HepG2 (cell line): ENCODE data around the gene GRIN2C.

ENCODE experiments used
- BRD4 ChIP-seq: sonication (generic); formaldehyde crosslinking; IDR thresholded peaks from 2 replicates; pipeline ENCODE4 v1.4.0; 2020; ENCODE audit warnings: missing genetic modification reagents
- EHMT2 ChIP-seq: fragments of 200-600 bp; sonication (generic); IDR thresholded peaks from 2 replicates; pipeline ENCODE4 v1.7.0; 2017; ENCODE audit warnings: antibody characterized with exemption, low read depth, low read length, borderline replicate concordance
- EP300 ChIP-seq, 3 experiments: sonication (generic) in 1 of 3; formaldehyde crosslinking in 1 of 3; IDR thresholded peaks; 2 replicates each; pipeline versions ENCODE4 v1.5.1 to v1.6.1; 2011 to 2020; ENCODE audit warnings: low read depth in 2 of 3, low read length in 2 of 3, borderline replicate concordance in 1 of 3, improper control_type of control experiment in 1 of 3, mild to moderate bottlenecking in 1 of 3, missing genetic modification reagents in 1 of 3, moderate library complexity in 1 of 3
- GTF2F1 ChIP-seq: fragments of 150-350 bp; IDR thresholded peaks from 2 replicates; pipeline ENCODE4 v1.6.1; 2014; ENCODE audit warnings: low read length
- KDM5A ChIP-seq: fragments of 200-600 bp; sonication (generic); IDR thresholded peaks from 2 replicates; pipeline ENCODE4 v1.7.0; 2018; ENCODE audit warnings: antibody characterized with exemption, mild to moderate bottlenecking, low read length, borderline replicate concordance
- POLR2A ChIP-seq, 2 experiments: IDR thresholded peaks; 2 replicates each; pipeline ENCODE4 v1.6.1; 2011; ENCODE audit warnings: low read depth in 2 of 2, low read length in 2 of 2, mild to moderate bottlenecking in 1 of 2, moderate library complexity in 1 of 2; ENCODE audit not compliant: insufficient read depth in 1 of 2
- POLR2AphosphoS5 ChIP-seq: IDR thresholded peaks from 2 replicates; pipeline ENCODE4 v1.6.1; 2012; ENCODE audit warnings: low read depth, low read length
- POLR2G ChIP-seq: fragments of 200-400 bp; formaldehyde crosslinking; IDR thresholded peaks from 2 replicates; pipeline ENCODE4 v1.6.1; 2018; ENCODE audit warnings: mild to moderate bottlenecking, low read depth, low read length, moderate library complexity
- ZNF484 ChIP-seq: sonication (generic); formaldehyde crosslinking; IDR thresholded peaks from 2 replicates; pipeline ENCODE4 v1.5.1; 2020; ENCODE audit warnings: mild to moderate bottlenecking, low read depth, missing genetic modification reagents, borderline replicate concordance
- TF ChIP-seq, protein P1 (sequence below): sonication (generic); formaldehyde crosslinking; IDR thresholded peaks from 2 replicates; pipeline ENCODE4 v1.5.0; 2020; ENCODE audit warnings: mild to moderate bottlenecking, missing genetic modification reagents, moderate library complexity
- TF ChIP-seq, protein P2 (sequence below): fragments of 450-650 bp; IDR thresholded peaks from 2 replicates; pipeline ENCODE4 v1.6.1; 2017
- TF ChIP-seq, protein P3 (sequence below): sonication (generic); formaldehyde crosslinking; IDR thresholded peaks from 2 replicates; pipeline ENCODE4 v1.8.0; 2022; ENCODE audit warnings: mild to moderate bottlenecking, missing genetic modification reagents; ENCODE audit not compliant: insufficient replicate concordance
- TF ChIP-seq, protein P4 (sequence below): IDR thresholded peaks from 2 replicates; pipeline ENCODE4 v1.6.1; 2012; ENCODE audit warnings: low read length, improper control_type of control experiment

DNA sequence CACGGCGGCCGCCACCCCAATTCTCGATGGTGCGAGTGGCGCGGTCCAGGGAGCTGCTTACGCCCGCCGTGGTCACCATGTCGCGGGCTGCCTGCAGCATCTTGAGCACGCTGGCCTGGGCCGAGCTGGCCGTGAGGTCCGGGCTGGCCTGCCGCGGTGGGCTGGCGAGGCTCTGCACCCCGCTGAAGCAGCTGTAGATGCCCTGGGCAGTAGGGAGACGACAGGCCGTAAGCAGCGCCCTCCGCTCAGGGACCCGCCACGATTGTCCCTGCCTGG lies 16.4 kb downstream of the GRIN2C start:
- no peak for TF ChIP-seq KDM5A
- TF ChIP-seq, protein P1, sequence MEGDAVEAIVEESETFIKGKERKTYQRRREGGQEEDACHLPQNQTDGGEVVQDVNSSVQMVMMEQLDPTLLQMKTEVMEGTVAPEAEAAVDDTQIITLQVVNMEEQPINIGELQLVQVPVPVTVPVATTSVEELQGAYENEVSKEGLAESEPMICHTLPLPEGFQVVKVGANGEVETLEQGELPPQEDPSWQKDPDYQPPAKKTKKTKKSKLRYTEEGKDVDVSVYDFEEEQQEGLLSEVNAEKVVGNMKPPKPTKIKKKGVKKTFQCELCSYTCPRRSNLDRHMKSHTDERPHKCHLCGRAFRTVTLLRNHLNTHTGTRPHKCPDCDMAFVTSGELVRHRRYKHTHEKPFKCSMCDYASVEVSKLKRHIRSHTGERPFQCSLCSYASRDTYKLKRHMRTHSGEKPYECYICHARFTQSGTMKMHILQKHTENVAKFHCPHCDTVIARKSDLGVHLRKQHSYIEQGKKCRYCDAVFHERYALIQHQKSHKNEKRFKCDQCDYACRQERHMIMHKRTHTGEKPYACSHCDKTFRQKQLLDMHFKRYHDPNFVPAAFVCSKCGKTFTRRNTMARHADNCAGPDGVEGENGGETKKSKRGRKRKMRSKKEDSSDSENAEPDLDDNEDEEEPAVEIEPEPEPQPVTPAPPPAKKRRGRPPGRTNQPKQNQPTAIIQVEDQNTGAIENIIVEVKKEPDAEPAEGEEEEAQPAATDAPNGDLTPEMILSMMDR, result no peak
- TF ChIP-seq EHMT2, result no peak
- TF ChIP-seq, protein P2, sequence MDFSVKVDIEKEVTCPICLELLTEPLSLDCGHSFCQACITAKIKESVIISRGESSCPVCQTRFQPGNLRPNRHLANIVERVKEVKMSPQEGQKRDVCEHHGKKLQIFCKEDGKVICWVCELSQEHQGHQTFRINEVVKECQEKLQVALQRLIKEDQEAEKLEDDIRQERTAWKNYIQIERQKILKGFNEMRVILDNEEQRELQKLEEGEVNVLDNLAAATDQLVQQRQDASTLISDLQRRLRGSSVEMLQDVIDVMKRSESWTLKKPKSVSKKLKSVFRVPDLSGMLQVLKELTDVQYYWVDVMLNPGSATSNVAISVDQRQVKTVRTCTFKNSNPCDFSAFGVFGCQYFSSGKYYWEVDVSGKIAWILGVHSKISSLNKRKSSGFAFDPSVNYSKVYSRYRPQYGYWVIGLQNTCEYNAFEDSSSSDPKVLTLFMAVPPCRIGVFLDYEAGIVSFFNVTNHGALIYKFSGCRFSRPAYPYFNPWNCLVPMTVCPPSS, result no peak
- no peak for TF ChIP-seq EP300 (IDR thresholded peaks at IDR 0.05; ENCODE audit: low read depth in 2 of 2, low read length in 2 of 2)
- TF ChIP-seq EP300 (CRISPR knock-in tag; IDR thresholded peaks at IDR 0.05; ENCODE audit: borderline replicate concordance), result no peak
- TF ChIP-seq POLR2G, result no peak
- no peak for TF ChIP-seq POLR2AphosphoS5
- no peak for TF ChIP-seq ZNF484 (CRISPR knock-in tag)
- TF ChIP-seq, protein P3, sequence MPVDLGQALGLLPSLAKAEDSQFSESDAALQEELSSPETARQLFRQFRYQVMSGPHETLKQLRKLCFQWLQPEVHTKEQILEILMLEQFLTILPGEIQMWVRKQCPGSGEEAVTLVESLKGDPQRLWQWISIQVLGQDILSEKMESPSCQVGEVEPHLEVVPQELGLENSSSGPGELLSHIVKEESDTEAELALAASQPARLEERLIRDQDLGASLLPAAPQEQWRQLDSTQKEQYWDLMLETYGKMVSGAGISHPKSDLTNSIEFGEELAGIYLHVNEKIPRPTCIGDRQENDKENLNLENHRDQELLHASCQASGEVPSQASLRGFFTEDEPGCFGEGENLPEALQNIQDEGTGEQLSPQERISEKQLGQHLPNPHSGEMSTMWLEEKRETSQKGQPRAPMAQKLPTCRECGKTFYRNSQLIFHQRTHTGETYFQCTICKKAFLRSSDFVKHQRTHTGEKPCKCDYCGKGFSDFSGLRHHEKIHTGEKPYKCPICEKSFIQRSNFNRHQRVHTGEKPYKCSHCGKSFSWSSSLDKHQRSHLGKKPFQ (CRISPR knock-in tag), result no peak
- TF ChIP-seq GTF2F1, result no peak
- TF ChIP-seq BRD4 (CRISPR knock-in tag), result no peak
- TF ChIP-seq, protein P4, sequence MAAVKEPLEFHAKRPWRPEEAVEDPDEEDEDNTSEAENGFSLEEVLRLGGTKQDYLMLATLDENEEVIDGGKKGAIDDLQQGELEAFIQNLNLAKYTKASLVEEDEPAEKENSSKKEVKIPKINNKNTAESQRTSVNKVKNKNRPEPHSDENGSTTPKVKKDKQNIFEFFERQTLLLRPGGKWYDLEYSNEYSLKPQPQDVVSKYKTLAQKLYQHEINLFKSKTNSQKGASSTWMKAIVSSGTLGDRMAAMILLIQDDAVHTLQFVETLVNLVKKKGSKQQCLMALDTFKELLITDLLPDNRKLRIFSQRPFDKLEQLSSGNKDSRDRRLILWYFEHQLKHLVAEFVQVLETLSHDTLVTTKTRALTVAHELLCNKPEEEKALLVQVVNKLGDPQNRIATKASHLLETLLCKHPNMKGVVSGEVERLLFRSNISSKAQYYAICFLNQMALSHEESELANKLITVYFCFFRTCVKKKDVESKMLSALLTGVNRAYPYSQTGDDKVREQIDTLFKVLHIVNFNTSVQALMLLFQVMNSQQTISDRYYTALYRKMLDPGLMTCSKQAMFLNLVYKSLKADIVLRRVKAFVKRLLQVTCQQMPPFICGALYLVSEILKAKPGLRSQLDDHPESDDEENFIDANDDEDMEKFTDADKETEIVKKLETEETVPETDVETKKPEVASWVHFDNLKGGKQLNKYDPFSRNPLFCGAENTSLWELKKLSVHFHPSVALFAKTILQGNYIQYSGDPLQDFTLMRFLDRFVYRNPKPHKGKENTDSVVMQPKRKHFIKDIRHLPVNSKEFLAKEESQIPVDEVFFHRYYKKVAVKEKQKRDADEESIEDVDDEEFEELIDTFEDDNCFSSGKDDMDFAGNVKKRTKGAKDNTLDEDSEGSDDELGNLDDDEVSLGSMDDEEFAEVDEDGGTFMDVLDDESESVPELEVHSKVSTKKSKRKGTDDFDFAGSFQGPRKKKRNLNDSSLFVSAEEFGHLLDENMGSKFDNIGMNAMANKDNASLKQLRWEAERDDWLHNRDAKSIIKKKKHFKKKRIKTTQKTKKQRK, result no peak
- no peak for TF ChIP-seq POLR2A (IDR thresholded peaks at IDR 0.05; ENCODE audit: insufficient read depth in 1 of 2, low read depth in 2 of 2, low read length in 2 of 2)
